Chondrocyte (in vitro differentiated cells): Measurements from ENCODE around the gene CPT1B. TPM values are rescaled to one million over a fixed set of nuclear protein-coding genes. Genes with fewer than 3 reads are reported as not detected.

ENCODE experiments used
- DNase-seq: peaks from one replicate; pipeline ENCODE4 v3.0.0; 2021; ENCODE audit warnings: mixed read lengths, low spot score
- H3K27ac Mint-ChIP-seq: one replicate; pipeline ENCODE4 v1.8.0; 2021; ENCODE audit warnings: mild to moderate bottlenecking, moderate library complexity, mixed read lengths; ENCODE audit not compliant: unreplicated experiment
- H3K27me3 Mint-ChIP-seq: 2 replicates; pipeline ENCODE4 v1.8.0; 2021; ENCODE audit warnings: low read depth, mixed read lengths
- H3K36me3 Mint-ChIP-seq: 2 replicates; pipeline ENCODE4 v1.8.0; 2021; ENCODE audit warnings: low read depth, mixed read lengths
- H3K4me1 Mint-ChIP-seq: 2 replicates; pipeline ENCODE4 v1.8.0; 2021; ENCODE audit warnings: low read depth, mild to moderate bottlenecking, mixed read lengths
- H3K4me3 Mint-ChIP-seq: one replicate; pipeline ENCODE4 v1.8.0; 2021; ENCODE audit warnings: mild to moderate bottlenecking, moderate library complexity, mixed read lengths; ENCODE audit not compliant: unreplicated experiment
- H3K9me3 Mint-ChIP-seq: 2 replicates; pipeline ENCODE4 v1.8.0; 2021; ENCODE audit warnings: low read depth, mixed read lengths
- CTCF ChIP-seq: fragments of 200-600 bp; sonication (generic); IDR thresholded peaks from 2 replicates; pipeline ENCODE4 v1.5.0; 2021; ENCODE audit warnings: antibody characterized with exemption, mild to moderate bottlenecking, moderate library complexity
- total RNA-seq: library from RNA; stranded (reverse); gene quantifications from 3 replicates; pipeline ENCODE4 v1.2.1, GENCODE V29; 2021

The CPT1B gene
- total RNA-seq, 1 donor from 2014 or later: 33.9 TPM

- peaks cover under 1% of the 10 kb centered on the region for H3K4me1 Mint-ChIP-seq
- H3K4me3 Mint-ChIP-seq: no peak overlapping the region
- no peak for DNase-seq
- no peaks in the 10 kb centered on the region for H3K27me3 Mint-ChIP-seq
- no peak overlapping the region for H3K27ac Mint-ChIP-seq
- no peaks in the 10 kb centered on the region for H3K9me3 Mint-ChIP-seq
- no peak for TF ChIP-seq CTCF
- peaks cover 10% of the 10 kb centered on the region for H3K36me3 Mint-ChIP-seq
These were observed 3.9 kb downstream of the CPT1B start for GRCh38 chr22:50574383-50574755.

DNA sequence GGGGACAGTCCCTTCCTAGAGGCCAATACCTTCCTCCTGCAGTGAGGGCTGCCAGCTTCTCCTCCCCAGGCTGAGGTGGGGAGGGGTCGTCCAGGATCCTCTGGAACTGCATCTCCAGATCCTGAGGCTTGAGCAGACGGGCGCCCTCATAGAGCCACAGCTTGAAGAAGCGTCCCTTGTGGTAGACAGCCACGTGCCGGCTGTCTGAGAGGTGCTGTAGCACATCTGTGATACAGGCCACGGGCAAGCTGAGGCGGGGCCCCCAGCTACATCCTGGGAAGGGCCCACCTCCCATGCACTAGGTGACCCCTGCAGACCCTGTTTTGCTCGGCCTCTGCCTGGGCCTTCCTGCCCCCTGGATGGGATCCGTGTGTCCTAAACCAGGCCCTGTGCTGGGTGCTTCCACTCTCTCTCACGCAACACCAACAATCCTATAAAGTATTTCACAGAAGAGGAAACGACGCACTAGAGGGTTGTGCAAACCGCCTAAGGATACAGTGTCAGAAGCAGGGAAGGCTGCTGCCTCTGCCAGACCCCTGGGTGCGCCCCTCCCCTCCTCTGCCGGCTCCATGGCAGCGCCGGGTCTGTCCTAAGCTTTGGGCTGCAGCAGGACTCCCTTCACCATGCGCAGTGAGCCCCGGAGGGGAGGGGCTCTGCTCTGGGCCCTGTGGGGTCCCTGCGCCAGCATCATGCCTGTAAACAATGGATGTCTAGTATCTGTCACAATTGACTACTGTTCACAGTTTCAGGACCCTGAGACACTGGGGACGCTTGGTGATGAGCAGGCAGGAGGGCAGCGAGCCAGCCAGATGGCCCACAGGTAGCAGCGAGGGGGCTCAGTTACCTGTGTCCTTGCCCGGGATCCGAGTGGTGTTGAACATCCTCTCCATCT lies 4.5 kb downstream of the CPT1B start:
- no peaks in the 10 kb centered on the region for H3K9me3 Mint-ChIP-seq
- no peak overlapping the region for H3K27ac Mint-ChIP-seq
- no peaks in the 10 kb centered on the region for H3K27me3 Mint-ChIP-seq
- no peak for DNase-seq
- no peaks in the 10 kb centered on the region for H3K4me1 Mint-ChIP-seq
- H3K4me3 Mint-ChIP-seq: no peak overlapping the region
- H3K36me3 Mint-ChIP-seq: peaks cover 15% of the 10 kb centered on the region
- TF ChIP-seq CTCF: no peak

DNA sequence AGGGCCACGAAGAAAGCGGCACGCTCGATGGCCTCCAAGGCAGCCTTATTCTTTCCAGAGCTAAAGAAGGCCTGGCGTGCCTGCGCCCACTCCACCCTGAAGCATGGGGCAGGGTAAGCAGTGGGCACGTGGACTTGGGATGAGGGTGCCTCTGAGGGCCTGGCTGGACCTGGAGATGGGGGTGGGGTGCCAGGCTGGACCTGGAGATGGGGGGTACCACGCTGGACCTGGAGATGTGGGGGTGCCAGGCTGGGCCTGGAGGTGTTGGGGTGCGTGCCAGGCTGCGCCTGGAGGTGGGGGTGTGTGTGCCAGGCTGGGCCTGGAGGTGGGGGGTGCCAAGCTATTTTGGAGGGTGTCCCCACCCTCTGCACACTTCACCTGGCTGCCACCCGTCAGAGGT lies 5.3 kb downstream of the CPT1B start:
- no peak for DNase-seq
- no peak for TF ChIP-seq CTCF
- Mint-ChIP-seq H3K4me3 (no peak overlapping the region), H3K27ac (no peak overlapping the region), H3K9me3 (no peaks in the 10 kb centered on the region), H3K36me3 (peaks cover 17% of the 10 kb centered on the region), H3K27me3 (no peaks in the 10 kb centered on the region), H3K4me1 (no peaks in the 10 kb centered on the region)

DNA sequence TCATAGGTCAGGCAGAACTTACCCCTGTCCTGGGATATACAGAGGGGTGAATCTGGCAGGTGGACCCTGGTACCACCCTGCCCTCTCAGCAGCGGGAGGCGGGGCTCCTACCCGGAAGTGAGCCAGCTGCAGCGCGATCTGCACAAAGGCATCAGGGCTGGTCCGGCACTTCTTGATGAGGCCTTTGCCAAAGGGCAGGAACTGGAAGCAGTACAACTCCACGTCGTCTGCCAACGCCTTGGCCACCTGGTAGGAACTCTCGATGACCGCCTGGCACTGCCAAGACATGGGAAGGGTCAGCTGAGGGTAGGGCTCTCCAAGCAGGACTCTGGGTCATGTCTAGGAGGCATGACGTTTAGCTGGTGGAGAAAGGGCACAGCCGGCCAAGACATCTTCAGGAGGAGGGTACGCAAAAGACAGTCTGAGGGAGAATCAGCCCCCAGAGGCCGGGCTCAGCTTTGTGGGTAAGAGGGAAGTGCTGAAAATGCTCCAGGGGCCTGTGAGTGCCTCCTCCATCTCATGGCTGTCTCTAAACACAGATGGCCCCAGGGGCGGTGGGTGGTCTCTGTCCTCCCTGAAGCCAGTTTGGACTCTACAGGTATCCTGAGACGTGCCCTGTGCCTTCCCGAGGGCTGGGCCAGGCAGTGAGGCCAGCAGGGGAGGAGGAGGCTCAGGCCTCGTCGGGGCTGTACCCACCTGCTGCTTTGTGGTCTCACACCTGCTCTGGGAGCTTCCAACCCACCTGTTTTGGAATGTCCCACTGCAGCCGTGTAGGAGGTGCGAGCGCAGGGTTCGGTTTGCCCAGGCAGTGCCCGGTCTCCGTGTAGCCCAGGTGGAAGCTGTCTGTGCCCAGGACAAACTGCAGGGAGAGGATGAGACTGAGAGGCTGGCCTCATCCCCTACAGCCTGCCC lies 6.7 kb downstream of the CPT1B start:
- Mint-ChIP-seq H3K27me3 (no peaks in the 10 kb centered on the region), H3K4me1 (no peaks in the 10 kb centered on the region), H3K9me3 (no peaks in the 10 kb centered on the region), H3K36me3 (peaks cover 20% of the 10 kb centered on the region), H3K27ac (no peak overlapping the region), H3K4me3 (no peak overlapping the region)
- no peak for TF ChIP-seq CTCF
- DNase-seq: no peak

- DNase-seq: no peak
- no peaks in the 10 kb centered on the region for H3K27me3 Mint-ChIP-seq
These were observed 7.4 kb downstream of the CPT1B start for GRCh38 chr22:50570861-50571260.

More at GRCh38 chr22:50570861-50571260, 7.4 kb downstream of the CPT1B start:
- Mint-ChIP-seq H3K9me3 (no peaks in the 10 kb centered on the region), H3K36me3 (peaks cover 20% of the 10 kb centered on the region), H3K27ac (no peak overlapping the region), H3K4me1 (no peaks in the 10 kb centered on the region), H3K4me3 (no peak overlapping the region)
- no peak for TF ChIP-seq CTCF
